Measurements from ENCODE around the gene CLUH. TPM values are rescaled to one million over a fixed set of nuclear protein-coding genes. Genes with fewer than 3 reads are reported as not detected.

The CLUH gene
- total RNA-seq, 2 donors from 2014 or later, result 55.5 to 61.8 TPM

DNA sequence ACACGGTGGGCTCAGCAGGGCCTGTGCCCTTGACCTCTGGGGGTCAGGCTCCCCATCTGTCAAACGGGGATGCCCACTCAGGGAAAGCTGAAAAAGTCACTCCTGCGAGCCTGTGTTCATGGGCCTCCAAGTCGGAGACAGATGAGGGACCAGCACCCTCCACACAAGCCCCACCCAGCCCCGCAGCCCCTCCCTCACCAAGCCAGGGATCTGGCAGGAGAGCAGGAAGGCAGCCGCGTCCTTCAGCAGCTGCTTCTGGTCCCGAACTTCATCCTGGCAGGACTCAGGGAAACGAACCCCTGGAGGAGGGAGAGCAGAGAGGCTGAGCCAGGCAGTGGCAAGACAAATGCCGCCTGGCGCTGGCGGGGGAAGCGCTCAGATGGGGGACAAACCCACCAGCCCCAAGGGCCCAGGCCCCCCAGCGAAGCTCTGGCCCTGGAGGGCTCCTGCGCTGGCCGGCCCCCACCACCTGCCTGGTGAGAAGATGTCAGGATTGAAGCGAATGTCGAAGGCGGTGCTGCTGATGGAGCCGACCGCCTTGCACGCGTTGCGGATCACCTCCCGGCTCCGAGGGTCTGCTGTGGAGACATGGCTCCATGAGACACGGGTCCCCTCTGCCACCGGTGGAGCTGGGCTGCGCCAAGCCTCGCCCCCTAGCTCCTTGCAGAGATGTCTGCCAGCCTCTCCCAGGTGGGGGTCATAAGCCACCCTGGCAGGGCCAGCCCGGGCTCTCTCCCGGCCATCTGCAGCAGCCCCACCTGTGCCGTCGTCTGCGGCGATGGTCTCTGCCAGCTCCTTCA, 15.4 kb downstream of the CLUH start:
- H3K27me3 ChIP-seq (ENCODE audit: control insufficient read depth, insufficient read depth, low read length, poor library complexity, severe bottlenecking), result no peaks in the 10 kb centered on the region
- no peaks in the 10 kb centered on the region for H3K9me3 Mint-ChIP-seq
- H3K27ac ChIP-seq (ENCODE audit: low read depth, low read length), result no peak overlapping the region
- TF ChIP-seq, protein P1, sequence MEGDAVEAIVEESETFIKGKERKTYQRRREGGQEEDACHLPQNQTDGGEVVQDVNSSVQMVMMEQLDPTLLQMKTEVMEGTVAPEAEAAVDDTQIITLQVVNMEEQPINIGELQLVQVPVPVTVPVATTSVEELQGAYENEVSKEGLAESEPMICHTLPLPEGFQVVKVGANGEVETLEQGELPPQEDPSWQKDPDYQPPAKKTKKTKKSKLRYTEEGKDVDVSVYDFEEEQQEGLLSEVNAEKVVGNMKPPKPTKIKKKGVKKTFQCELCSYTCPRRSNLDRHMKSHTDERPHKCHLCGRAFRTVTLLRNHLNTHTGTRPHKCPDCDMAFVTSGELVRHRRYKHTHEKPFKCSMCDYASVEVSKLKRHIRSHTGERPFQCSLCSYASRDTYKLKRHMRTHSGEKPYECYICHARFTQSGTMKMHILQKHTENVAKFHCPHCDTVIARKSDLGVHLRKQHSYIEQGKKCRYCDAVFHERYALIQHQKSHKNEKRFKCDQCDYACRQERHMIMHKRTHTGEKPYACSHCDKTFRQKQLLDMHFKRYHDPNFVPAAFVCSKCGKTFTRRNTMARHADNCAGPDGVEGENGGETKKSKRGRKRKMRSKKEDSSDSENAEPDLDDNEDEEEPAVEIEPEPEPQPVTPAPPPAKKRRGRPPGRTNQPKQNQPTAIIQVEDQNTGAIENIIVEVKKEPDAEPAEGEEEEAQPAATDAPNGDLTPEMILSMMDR (conservative IDR thresholded peaks at IDR 0.05), result no peak
- 91 to 98% methylated on average over 31 to 36 of the region's 36 CpGs for WGBS, 2 experiments (ENCODE audit: insufficient coverage in 1 of 2, insufficient read length in 1 of 2)
- H3K27me3 Mint-ChIP-seq (ENCODE audit: insufficient read depth), result no peaks in the 10 kb centered on the region
- H3K9ac ChIP-seq (ENCODE audit: extremely low read depth, low read length, poor library complexity, severe bottlenecking), result no peak overlapping the region
- H3K4me1 ChIP-seq (ENCODE audit: control insufficient read depth, insufficient read depth, low read length), result no peaks in the 10 kb centered on the region
- H3K36me3 ChIP-seq (ENCODE audit: control insufficient read depth, insufficient read depth, low read length), result peaks cover 12% of the 10 kb centered on the region
- DNase-seq, result peak; percentile 46
- no peak overlapping the region for H3K4me3 ChIP-seq (ENCODE audit: low read length)
- H3K27ac Mint-ChIP-seq, result no peak overlapping the region
- no peak overlapping the region for H3K4me3 Mint-ChIP-seq
- no peaks in the 10 kb centered on the region for H3K4me1 Mint-ChIP-seq
- H3K9me3 ChIP-seq (ENCODE audit: control insufficient read depth, low read length), result no peaks in the 10 kb centered on the region
- H3K36me3 Mint-ChIP-seq (ENCODE audit: low read depth), result peaks cover 28% of the 10 kb centered on the region

DNA sequence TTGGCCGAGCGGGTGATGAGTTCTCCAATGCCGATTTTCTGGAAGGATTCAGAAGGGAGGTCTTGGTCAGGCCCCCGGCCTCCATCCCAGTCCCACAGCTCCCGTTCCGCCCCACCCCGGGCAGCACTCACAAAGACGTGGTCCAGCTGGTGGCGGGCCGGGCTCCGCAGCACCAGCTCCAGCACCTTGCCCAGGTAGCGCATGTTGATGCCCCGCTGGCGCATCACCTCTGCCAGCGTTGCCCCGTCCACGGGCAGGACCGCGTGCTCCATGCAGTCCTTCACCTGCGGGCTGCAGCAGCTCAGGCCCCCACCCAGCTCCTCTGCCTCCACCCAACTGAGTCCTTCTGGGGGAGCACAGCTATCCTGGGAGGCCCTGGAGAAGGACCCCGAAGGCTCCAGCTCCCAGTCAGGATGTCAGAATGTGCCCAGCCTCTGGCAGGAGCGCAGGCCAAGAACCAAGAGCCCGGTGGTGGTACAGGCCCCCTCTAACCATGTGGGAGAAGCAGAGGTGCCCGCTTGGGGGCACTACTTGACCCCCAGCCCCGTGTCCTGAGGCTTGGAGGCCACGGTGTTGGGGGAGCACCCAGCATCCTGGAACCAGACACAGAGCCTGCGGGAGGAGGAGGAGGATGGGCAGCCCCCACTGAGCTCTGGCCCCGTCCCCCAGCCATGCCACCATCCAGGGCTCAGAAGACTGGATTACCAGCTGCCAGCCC, 16.2 kb downstream of the CLUH start:
- H3K4me1 ChIP-seq (ENCODE audit: control insufficient read depth, insufficient read depth, low read length), result no peaks in the 10 kb centered on the region

More for the DNA sequence above, 16.2 kb downstream of the CLUH start:
- H3K36me3 Mint-ChIP-seq (ENCODE audit: low read depth), result peaks cover 30% of the 10 kb centered on the region
- 89 to 92% methylated on average over 17 to 28 of the region's 28 CpGs for WGBS, 2 experiments (ENCODE audit: insufficient coverage in 1 of 2, insufficient read length in 1 of 2)
- H3K4me1 Mint-ChIP-seq, result no peaks in the 10 kb centered on the region
- H3K9me3 Mint-ChIP-seq, result no peaks in the 10 kb centered on the region
- H3K27me3 Mint-ChIP-seq (ENCODE audit: insufficient read depth), result no peaks in the 10 kb centered on the region
- TF ChIP-seq, protein P1 (conservative IDR thresholded peaks at IDR 0.05), result no peak
- no peak overlapping the region for H3K4me3 Mint-ChIP-seq
- Histone ChIP-seq H3K27me3 (ENCODE audit: control insufficient read depth, insufficient read depth, low read length, poor library complexity, severe bottlenecking) (no peaks in the 10 kb centered on the region), H3K9me3 (ENCODE audit: control insufficient read depth, low read length) (no peaks in the 10 kb centered on the region), H3K4me3 (ENCODE audit: low read length) (no peak overlapping the region), H3K36me3 (ENCODE audit: control insufficient read depth, insufficient read depth, low read length) (peaks cover 12% of the 10 kb centered on the region), H3K27ac (ENCODE audit: low read depth, low read length) (no peak overlapping the region), H3K9ac (ENCODE audit: extremely low read depth, low read length, poor library complexity, severe bottlenecking) (no peak overlapping the region)
- H3K27ac Mint-ChIP-seq, result no peak overlapping the region
- peak; percentile 43 for DNase-seq

All from endodermal cell (in vitro differentiated cells).